HG03135 (cell line): Measurements from ENCODE around the gene YBX2.
A peak's percentile ranks its signal among the peaks of the same experiment; 100 is the strongest.

Source experiments
- ATAC-seq: cut with Tn5 transposase; IDR thresholded peaks from one replicate; pipeline ENCODE4 v1.9.1; 2021; ENCODE audit warnings: mild to moderate bottlenecking, moderate library complexity; ENCODE audit not compliant: unreplicated experiment

YBX2 gene

GRCh38 chr17:7323731-7324437, 29.4 kb upstream of the YBX2 start:
- ATAC-seq: no peak

GRCh38 chr17:7322520-7323194, 28.2 kb upstream of the YBX2 start:
- no peak for ATAC-seq

- ATAC-seq: no peak
Measured at GRCh38 chr17:7321466-7321865, 27.0 kb upstream of the YBX2 start.

GRCh38 chr17:7318121-7318860, 23.9 kb upstream of the YBX2 start:
- no peak for ATAC-seq

- no peak for ATAC-seq
Measured at GRCh38 chr17:7317161-7317803, 22.8 kb upstream of the YBX2 start.

GRCh38 chr17:7315570-7316235, 21.3 kb upstream of the YBX2 start:
- no peak for ATAC-seq

GRCh38 chr17:7314719-7315569, 20.5 kb upstream of the YBX2 start, which contains the start of gene GPS2:
TSS of gene GPS2 (minus strand) at chr17:7315360. CDS start at chr17:7315052, 308 bp downstream.
- peak; percentile 66 for ATAC-seq

GRCh38 chr17:7313890-7314718, 19.7 kb upstream of the YBX2 start:
- ATAC-seq: no peak

GRCh38 chr17:7313088-7313889, 18.9 kb upstream of the YBX2 start:
- ATAC-seq: no peak

- no peak for ATAC-seq
Measured at GRCh38 chr17:7312432-7313087, 18.1 kb upstream of the YBX2 start.

GRCh38 chr17:7311110-7311705, 16.8 kb upstream of the YBX2 start:
- ATAC-seq: no peak

GRCh38 chr17:7309628-7310027, 15.2 kb upstream of the YBX2 start:
- no peak for ATAC-seq

- ATAC-seq: no peak
Measured at GRCh38 chr17:7308625-7309433, 14.4 kb upstream of the YBX2 start.

GRCh38 chr17:7307686-7308624, 13.5 kb upstream of the YBX2 start:
- ATAC-seq: no peak
